22Rv1 (cell line): Measurements from ENCODE around the gene KPNA6.

ENCODE experiments used
- CTCF ChIP-seq: fragments of 450-650 bp; IDR thresholded peaks from 2 replicates; pipeline ENCODE4 v1.5.1; 2017; ENCODE audit warnings: mild to moderate bottlenecking
- ZFX ChIP-seq: fragments of 450-650 bp; IDR thresholded peaks from 2 replicates; pipeline ENCODE4 v1.6.1; 2017; ENCODE audit warnings: antibody characterized with exemption, borderline replicate concordance

- TF ChIP-seq CTCF: no peak
- TF ChIP-seq ZFX: no peak
Observed at GRCh38 chr1:32111789-32112188, 3.9 kb downstream of the KPNA6 start.
